Liver (tissue), 9 donors: ENCODE data around the gene MAP4K4. TPM values are rescaled to one million over a fixed set of nuclear protein-coding genes. Genes with fewer than 3 reads are reported as not detected.

Source experiments
- DNase-seq: peaks from one replicate; pipeline ENCODE4 v3.0.0-alpha.2; 2017; ENCODE audit warnings: low spot score
- H3K27ac ChIP-seq, 2 donors: one replicate each; pipeline ENCODE4 v1.7.0; 2013; ENCODE audit warnings: inconsistent platforms in 2 of 2, low read length in 2 of 2, control low read depth in 1 of 2, low read depth in 1 of 2, mild to moderate bottlenecking in 1 of 2
- H3K27me3 ChIP-seq, 4 donors: one replicate each; pipeline versions ENCODE4 v1.6.1 to v1.7.0; 2013; ENCODE audit warnings: low read length in 3 of 4, inconsistent platforms in 1 of 4, mild to moderate bottlenecking in 1 of 4, moderate library complexity in 1 of 4; ENCODE audit not compliant: control insufficient read depth in 4 of 4, insufficient read depth in 4 of 4
- H3K36me3 ChIP-seq, 4 donors: one replicate each; pipeline versions ENCODE4 v1.6.1 to v1.7.0; 2013; ENCODE audit warnings: low read length in 3 of 4, mild to moderate bottlenecking in 3 of 4, low read depth in 1 of 4, moderate library complexity in 1 of 4; ENCODE audit not compliant: control insufficient read depth in 4 of 4, insufficient read depth in 3 of 4
- H3K4me1 ChIP-seq, 4 donors: one replicate each; pipeline versions ENCODE4 v1.6.1 to v1.7.0; 2013; ENCODE audit warnings: low read length in 3 of 4, mild to moderate bottlenecking in 3 of 4, moderate library complexity in 1 of 4; ENCODE audit not compliant: control insufficient read depth in 4 of 4, insufficient read depth in 4 of 4
- H3K4me3 ChIP-seq, 3 donors: one replicate each; pipeline versions ENCODE4 v1.6.1 to v1.7.0; 2013; ENCODE audit warnings: low read length in 3 of 3, control low read depth in 1 of 3, low read depth in 1 of 3, mild to moderate bottlenecking in 1 of 3
- H3K9ac ChIP-seq, 2 donors: one replicate each; pipeline ENCODE4 v1.7.0; 2013; ENCODE audit warnings: low read length in 2 of 2, mild to moderate bottlenecking in 2 of 2, moderate library complexity in 2 of 2, control low read depth in 1 of 2, low read depth in 1 of 2
- H3K9me3 ChIP-seq, 4 donors: one replicate each; pipeline versions ENCODE4 v1.6.1 to v1.7.0; 2013; ENCODE audit warnings: low read length in 3 of 4; ENCODE audit not compliant: control insufficient read depth in 4 of 4
- ATF3 ChIP-seq: IDR thresholded peaks from 2 replicates; pipeline ENCODE4 v1.6.1; 2016; ENCODE audit warnings: antibody characterized with exemption
- CTCF ChIP-seq: fragments of 150-350 bp; IDR thresholded peaks from 2 replicates; pipeline ENCODE4 v1.5.1; 2017; ENCODE audit warnings: improper control_type of control experiment, low read depth, low read length; ENCODE audit not compliant: missing input control
- FOXA1 ChIP-seq: IDR thresholded peaks from 2 replicates; pipeline ENCODE4 v1.6.1; 2016; ENCODE audit warnings: antibody characterized with exemption
- FOXA2 ChIP-seq: IDR thresholded peaks from 2 replicates; pipeline ENCODE4 v1.6.1; 2016; ENCODE audit warnings: antibody characterized with exemption
- HNF4A ChIP-seq, 2 donors: conservative IDR thresholded peaks; 2 replicates each; pipeline ENCODE4 v1.6.1; 2016; ENCODE audit warnings: antibody characterized with exemption in 2 of 2, mild to moderate bottlenecking in 2 of 2
- HNF4G ChIP-seq: IDR thresholded peaks from 2 replicates; pipeline ENCODE4 v1.6.1; 2016; ENCODE audit warnings: antibody characterized with exemption
- JUND ChIP-seq, 2 donors: IDR thresholded peaks; 2 replicates each; pipeline ENCODE4 v1.6.1; 2016; ENCODE audit warnings: antibody characterized with exemption in 2 of 2
- MAX ChIP-seq: IDR thresholded peaks from 2 replicates; pipeline ENCODE4 v1.6.1; 2016; ENCODE audit warnings: antibody characterized with exemption
- NR2F2 ChIP-seq: IDR thresholded peaks from 2 replicates; pipeline ENCODE4 v1.6.1; 2016; ENCODE audit warnings: antibody characterized with exemption
- RAD21 ChIP-seq, 2 donors: IDR thresholded peaks; 2 replicates each; pipeline ENCODE4 v1.6.1; 2016; ENCODE audit warnings: antibody characterized with exemption in 2 of 2, mild to moderate bottlenecking in 2 of 2
- REST ChIP-seq: IDR thresholded peaks from 2 replicates; pipeline ENCODE4 v1.6.1; 2016; ENCODE audit warnings: antibody characterized with exemption, mild to moderate bottlenecking
- SP1 ChIP-seq: IDR thresholded peaks from 2 replicates; pipeline ENCODE4 v1.6.1; 2018; ENCODE audit warnings: antibody characterized with exemption, mild to moderate bottlenecking
- YY1 ChIP-seq: IDR thresholded peaks from 2 replicates; pipeline ENCODE4 v1.6.1; 2016; ENCODE audit warnings: antibody characterized with exemption, mild to moderate bottlenecking
- ZBTB33 ChIP-seq: IDR thresholded peaks from 2 replicates; pipeline ENCODE4 v1.6.1; 2016; ENCODE audit warnings: antibody characterized with exemption
- WGBS: extraction: QIAGEN DNeasy Blood & Tissue Kit; methylation state at CpG from one replicate; pipeline ENCODE4 v1.1.7; 2013; 5-methylcytosine and 5-hydroxymethylcytosine counted together
- polyA plus RNA-seq, 2 donors: library from polyadenylated mRNA; stranded (reverse) in 1 of 2; unstranded in 1 of 2; fragments of 200-250 nt in 1 of 2; fragments of >200 nt in 1 of 2; fragmentation: Nextera tagmentation in 1 of 2; extraction: Ambion mirVana in 1 of 2; gene quantifications; one replicate each; pipeline versions ENCODE4 v1.2.1 to v1.2.3, GENCODE V29; 2013 to 2015
- total RNA-seq, 2 donors: library from RNA; depleted of rRNA; stranded (reverse); fragments of >200 nt; gene quantifications; one replicate each; pipeline ENCODE4 v1.2.3, GENCODE V29; 2014
- donor health status: healthy.
- donor health status: healthy.
- donor health status: healthy.
- donor health status: healthy.
- donor health status: healthy.

MAP4K4 gene
- total and polyA plus RNA-seq, 4 donors: 9.1 to 40.0 (median 23.6) TPM

- TF ChIP-seq CTCF (no peak), SP1 (no peak), REST (no peak), RAD21 (IDR thresholded peaks at IDR 0.05) (no peak), YY1 (no peak), HNF4A (conservative IDR thresholded peaks at IDR 0.05) (no peak), MAX (no peak)
These were observed 39.1 kb upstream of the MAP4K4 start (continued) for GRCh38 chr2:101658387-101658786.

GRCh38 chr2:101665312-101665711, 32.2 kb upstream of the MAP4K4 start:
- no peak overlapping the region for H3K27ac ChIP-seq
- H3K9ac ChIP-seq: no peak overlapping the region
- TF ChIP-seq CTCF (no peak), FOXA1 (no peak), REST (no peak), SP1 (no peak), MAX (no peak), FOXA2 (no peak), YY1 (no peak), NR2F2 (no peak), HNF4A (conservative IDR thresholded peaks at IDR 0.05) (no peak), ATF3 (no peak), ZBTB33 (no peak), RAD21 (IDR thresholded peaks at IDR 0.05) (no peak), JUND (IDR thresholded peaks at IDR 0.05) (no peak), HNF4G (no peak)
- H3K4me3 ChIP-seq: no peak overlapping the region
- H3K36me3 ChIP-seq: no peaks in the 10 kb centered on the region
- no peaks in the 10 kb centered on the region for H3K27me3 ChIP-seq
- DNase-seq: no peak
- 96% methylated on average over 10 of the region's 10 CpGs for WGBS
- no peaks in the 10 kb centered on the region for H3K4me1 ChIP-seq
- H3K9me3 ChIP-seq: no peaks in the 10 kb centered on the region
